ENCODE data around the gene GTF2A1.

GRCh38 chr14:81147140-81147897, 73.4 kb downstream of the GTF2A1 start:
- no peak for TF ChIP-seq POLR2A (IDR thresholded peaks at IDR 0.05)
- TF ChIP-seq, protein P1, sequence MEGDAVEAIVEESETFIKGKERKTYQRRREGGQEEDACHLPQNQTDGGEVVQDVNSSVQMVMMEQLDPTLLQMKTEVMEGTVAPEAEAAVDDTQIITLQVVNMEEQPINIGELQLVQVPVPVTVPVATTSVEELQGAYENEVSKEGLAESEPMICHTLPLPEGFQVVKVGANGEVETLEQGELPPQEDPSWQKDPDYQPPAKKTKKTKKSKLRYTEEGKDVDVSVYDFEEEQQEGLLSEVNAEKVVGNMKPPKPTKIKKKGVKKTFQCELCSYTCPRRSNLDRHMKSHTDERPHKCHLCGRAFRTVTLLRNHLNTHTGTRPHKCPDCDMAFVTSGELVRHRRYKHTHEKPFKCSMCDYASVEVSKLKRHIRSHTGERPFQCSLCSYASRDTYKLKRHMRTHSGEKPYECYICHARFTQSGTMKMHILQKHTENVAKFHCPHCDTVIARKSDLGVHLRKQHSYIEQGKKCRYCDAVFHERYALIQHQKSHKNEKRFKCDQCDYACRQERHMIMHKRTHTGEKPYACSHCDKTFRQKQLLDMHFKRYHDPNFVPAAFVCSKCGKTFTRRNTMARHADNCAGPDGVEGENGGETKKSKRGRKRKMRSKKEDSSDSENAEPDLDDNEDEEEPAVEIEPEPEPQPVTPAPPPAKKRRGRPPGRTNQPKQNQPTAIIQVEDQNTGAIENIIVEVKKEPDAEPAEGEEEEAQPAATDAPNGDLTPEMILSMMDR (IDR thresholded peaks at IDR 0.05) = no peak
- TF ChIP-seq POLR2AphosphoS5 (IDR thresholded peaks at IDR 0.05) = no peak

All from prostate gland (tissue), 2 donors.